GM06990 (cell line): ENCODE results near the gene RCN1.

Experiments used
- DNase-seq: peaks from one replicate; pipeline ENCODE4 v3.0.0-alpha.2; 2011; ENCODE audit not compliant: insufficient read length; ENCODE audit errors: extremely low read depth
- H3K27me3 ChIP-seq: replicated peaks from 2 replicates; pipeline ENCODE4 v1.6.0; 2011; ENCODE audit warnings: low read length; ENCODE audit not compliant: control insufficient read depth, insufficient read depth
- H3K36me3 ChIP-seq: 2 replicates; pipeline ENCODE4 v1.5.1; 2011; ENCODE audit warnings: low read length; ENCODE audit not compliant: control insufficient read depth, insufficient read depth
- H3K4me3 ChIP-seq: replicated peaks from 2 replicates; pipeline ENCODE4 v1.5.1; 2011; ENCODE audit warnings: low read depth, mild to moderate bottlenecking, control low read depth, low read length
- TF ChIP-seq, protein P1 (sequence below): IDR thresholded peaks from 2 replicates; pipeline ENCODE4 v1.5.1; 2011; ENCODE audit warnings: low read length, control low read depth, mild to moderate bottlenecking, inconsistent platforms; ENCODE audit not compliant: insufficient read depth, poor library complexity, severe bottlenecking

Gene RCN1

GRCh38 chr11:32065865-32066629, 24.8 kb upstream of the RCN1 start:
- no peak overlapping the region for H3K4me3 ChIP-seq
- H3K36me3 ChIP-seq = no peaks in the 10 kb centered on the region
- no peak for DNase-seq
- TF ChIP-seq, protein P1, sequence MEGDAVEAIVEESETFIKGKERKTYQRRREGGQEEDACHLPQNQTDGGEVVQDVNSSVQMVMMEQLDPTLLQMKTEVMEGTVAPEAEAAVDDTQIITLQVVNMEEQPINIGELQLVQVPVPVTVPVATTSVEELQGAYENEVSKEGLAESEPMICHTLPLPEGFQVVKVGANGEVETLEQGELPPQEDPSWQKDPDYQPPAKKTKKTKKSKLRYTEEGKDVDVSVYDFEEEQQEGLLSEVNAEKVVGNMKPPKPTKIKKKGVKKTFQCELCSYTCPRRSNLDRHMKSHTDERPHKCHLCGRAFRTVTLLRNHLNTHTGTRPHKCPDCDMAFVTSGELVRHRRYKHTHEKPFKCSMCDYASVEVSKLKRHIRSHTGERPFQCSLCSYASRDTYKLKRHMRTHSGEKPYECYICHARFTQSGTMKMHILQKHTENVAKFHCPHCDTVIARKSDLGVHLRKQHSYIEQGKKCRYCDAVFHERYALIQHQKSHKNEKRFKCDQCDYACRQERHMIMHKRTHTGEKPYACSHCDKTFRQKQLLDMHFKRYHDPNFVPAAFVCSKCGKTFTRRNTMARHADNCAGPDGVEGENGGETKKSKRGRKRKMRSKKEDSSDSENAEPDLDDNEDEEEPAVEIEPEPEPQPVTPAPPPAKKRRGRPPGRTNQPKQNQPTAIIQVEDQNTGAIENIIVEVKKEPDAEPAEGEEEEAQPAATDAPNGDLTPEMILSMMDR = no peak
- H3K27me3 ChIP-seq = no peaks in the 10 kb centered on the region; the same call in 1 of the 2 replicates

DNA sequence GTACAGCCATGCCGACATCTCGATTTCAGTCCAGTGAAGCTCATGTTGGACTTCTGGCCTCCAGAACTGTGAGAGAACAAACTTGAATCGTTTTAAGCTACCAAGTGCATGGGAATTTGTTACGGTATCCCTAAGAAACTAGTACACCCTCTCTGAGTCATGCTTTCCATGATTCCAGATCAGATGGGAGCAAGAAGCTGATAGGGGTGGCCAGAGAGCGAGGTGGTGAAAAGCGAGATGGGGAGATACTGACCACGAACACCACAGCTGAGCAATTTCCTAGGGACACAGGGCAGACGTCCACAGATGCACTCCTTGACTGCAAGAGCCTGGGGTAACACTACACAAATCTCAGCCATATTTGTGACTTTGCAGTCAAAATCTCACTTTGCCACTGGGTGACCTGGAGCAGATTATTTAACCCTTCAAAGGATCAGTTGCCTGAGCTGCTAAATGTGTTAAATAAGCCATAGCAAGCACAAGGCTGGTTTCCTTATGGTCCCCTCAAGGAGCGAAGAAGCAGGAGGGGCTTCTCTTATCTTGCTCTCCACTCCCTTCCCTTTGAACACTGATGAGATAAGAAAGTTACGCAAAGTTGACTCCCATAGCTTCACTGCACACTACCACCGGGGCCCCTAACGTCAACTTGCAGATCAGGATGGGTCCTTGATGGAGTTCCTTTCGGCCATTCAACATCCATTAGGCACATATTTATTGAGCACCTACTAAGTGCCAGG, 22.6 kb upstream of the RCN1 start:
- Histone ChIP-seq H3K36me3 (no peaks in the 10 kb centered on the region), H3K4me3 (no peak overlapping the region), H3K27me3 (no peaks in the 10 kb centered on the region; the same call in 1 of the 2 replicates)
- TF ChIP-seq, protein P1 = no peak
- no peak for DNase-seq

DNA sequence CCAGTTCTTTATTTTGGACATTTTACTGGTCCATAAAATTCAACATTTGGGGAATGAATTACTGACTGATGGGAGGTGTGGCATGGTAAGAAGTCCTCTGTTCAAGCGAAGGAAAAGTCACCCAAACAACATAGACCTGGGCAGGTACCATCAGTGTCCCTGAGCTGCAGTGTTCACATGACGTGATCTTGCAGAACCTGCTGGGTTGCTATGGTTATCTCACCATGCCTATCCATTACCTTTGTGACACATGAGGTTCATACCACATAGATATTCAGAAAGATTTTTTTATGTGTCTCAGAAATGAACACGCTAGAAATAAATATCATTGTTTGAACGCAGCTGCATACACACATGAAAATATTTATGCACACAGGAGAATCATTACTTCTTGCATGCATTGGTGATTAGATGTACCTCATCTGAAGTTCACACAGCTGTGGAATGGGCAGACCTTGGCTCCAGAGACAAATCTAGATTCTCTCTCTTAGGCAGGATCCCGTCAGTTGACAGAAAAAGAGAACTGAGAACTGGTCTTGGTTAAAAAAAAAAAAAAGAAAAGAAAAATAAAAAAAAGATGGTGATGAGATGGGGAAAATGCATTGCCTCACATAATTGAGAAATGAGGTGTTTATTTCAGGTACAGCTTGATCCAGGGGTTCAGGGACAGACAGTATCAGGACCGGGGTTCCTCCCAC, 21.4 kb upstream of the RCN1 start:
- Histone ChIP-seq H3K36me3 (no peaks in the 10 kb centered on the region), H3K27me3 (no peaks in the 10 kb centered on the region; the same call in 1 of the 2 replicates), H3K4me3 (no peak overlapping the region)
- DNase-seq = no peak
- TF ChIP-seq, protein P1 = no peak

GRCh38 chr11:32070692-32071091, 20.2 kb upstream of the RCN1 start:
- Histone ChIP-seq H3K36me3 (no peaks in the 10 kb centered on the region), H3K27me3 (no peaks in the 10 kb centered on the region; the same call in 1 of the 2 replicates), H3K4me3 (no peak overlapping the region)
- DNase-seq = no peak
- TF ChIP-seq, protein P1 = no peak

- DNase-seq = no peak
- TF ChIP-seq, protein P1 = peak; percentile 21
These were observed 19.1 kb upstream of the RCN1 start for GRCh38 chr11:32071811-32072210.

More at GRCh38 chr11:32071811-32072210, 19.1 kb upstream of the RCN1 start:
- no peak overlapping the region for H3K4me3 ChIP-seq
- H3K36me3 ChIP-seq = no peaks in the 10 kb centered on the region
- H3K27me3 ChIP-seq = no peaks in the 10 kb centered on the region
